Hematopoietic multipotent progenitor cell treated with erythropoietin and hydrocortisone succinate and interleukin-3 and kit ligand, for 17 days (in vitro differentiated cells): Measurements from ENCODE around the gene TBC1D9B.

Source experiments
- DNase-seq: peaks from one replicate; pipeline ENCODE4 v3.0.0-alpha.2; 2015; ENCODE audit warnings: low spot score

Gene TBC1D9B

GRCh38 chr5:179869641-179870402, 37.9 kb downstream of the TBC1D9B start:
- no peak for DNase-seq

- no peak for DNase-seq
These were observed 38.6 kb downstream of the TBC1D9B start for GRCh38 chr5:179869101-179869500.

- no peak for DNase-seq
These were observed 39.2 kb downstream of the TBC1D9B start for GRCh38 chr5:179868541-179868940.

GRCh38 chr5:179867476-179867875, 40.2 kb downstream of the TBC1D9B start:
- no peak for DNase-seq

GRCh38 chr5:179867079-179867465, 40.6 kb downstream of the TBC1D9B start:
- DNase-seq, result no peak

- DNase-seq, result no peak
These were observed 41.2 kb downstream of the TBC1D9B start for GRCh38 chr5:179866241-179867078.

GRCh38 chr5:179865491-179866240, 42.0 kb downstream of the TBC1D9B start:
- no peak for DNase-seq

- DNase-seq, result no peak
These were observed 43.0 kb downstream of the TBC1D9B start for GRCh38 chr5:179864686-179865085.

GRCh38 chr5:179863449-179864085, 44.1 kb downstream of the TBC1D9B start:
- no peak for DNase-seq

- no peak for DNase-seq
These were observed 44.8 kb downstream of the TBC1D9B start for GRCh38 chr5:179862891-179863290.

GRCh38 chr5:179862296-179862695, 45.4 kb downstream of the TBC1D9B start:
- DNase-seq, result no peak

- DNase-seq, result no peak
These were observed 47.4 kb downstream of the TBC1D9B start for GRCh38 chr5:179860301-179860700.

- peak; percentile 76 for DNase-seq
These were observed 48.9 kb downstream of the TBC1D9B start, which contains the start of gene MRNIP for GRCh38 chr5:179858586-179859427. Gene MRNIP, minus strand, starts transcription at chr5:179858817. Its CDS starts 21 bp downstream, at chr5:179858796.

- no peak for DNase-seq
These were observed 49.5 kb downstream of the TBC1D9B start for GRCh38 chr5:179858241-179858585.

GRCh38 chr5:179854356-179854755, 53.3 kb downstream of the TBC1D9B start:
- DNase-seq, result no peak

GRCh38 chr5:179852993-179853547, 54.6 kb downstream of the TBC1D9B start:
- no peak for DNase-seq

GRCh38 chr5:179841621-179842020, 66.1 kb downstream of the TBC1D9B start:
- no peak for DNase-seq

GRCh38 chr5:179840766-179841165, 66.9 kb downstream of the TBC1D9B start:
- no peak for DNase-seq

- no peak for DNase-seq
These were observed 67.4 kb downstream of the TBC1D9B start for GRCh38 chr5:179840321-179840720.

- no peak for DNase-seq
These were observed 68.1 kb downstream of the TBC1D9B start for GRCh38 chr5:179839328-179840256.
